Spinal cord (tissue), 10 donors: ENCODE measurements around the gene UBE2D1. TPM values are rescaled to one million over a fixed set of nuclear protein-coding genes. Genes with fewer than 3 reads are reported as not detected.

Source experiments
- DNase-seq, 6 donors: peaks; one replicate each; pipeline versions ENCODE4 v3.0.0 to v3.0.0-alpha.2; 2013 to 2015; ENCODE audit warnings: low spot score in 6 of 6, low read depth in 4 of 6
- H3K27ac ChIP-seq: one replicate; pipeline ENCODE4 v1.5.1; 2013; ENCODE audit warnings: low read depth, low read length, control low read depth
- H3K27me3 ChIP-seq: one replicate; pipeline ENCODE4 v1.6.1; 2013; ENCODE audit warnings: low read length; ENCODE audit not compliant: control insufficient read depth, insufficient read depth
- H3K36me3 ChIP-seq: one replicate; pipeline ENCODE4 v1.6.1; 2013; ENCODE audit warnings: low read length; ENCODE audit not compliant: control insufficient read depth, insufficient read depth
- H3K4me1 ChIP-seq: one replicate; pipeline ENCODE4 v1.6.1; 2013; ENCODE audit warnings: low read length; ENCODE audit not compliant: control insufficient read depth, insufficient read depth
- H3K4me3 ChIP-seq: one replicate; pipeline ENCODE4 v1.5.1; 2013; ENCODE audit warnings: low read depth, low read length, control low read depth
- H3K9me3 ChIP-seq: one replicate; pipeline ENCODE4 v1.6.1; 2013; ENCODE audit warnings: low read length; ENCODE audit not compliant: control insufficient read depth, insufficient read depth
- WGBS: methylation state at CpG from one replicate; pipeline ENCODE4 v1.1.5; 2013; ENCODE audit warnings: missing lambda C conversion rate; ENCODE audit not compliant: insufficient coverage; 5-methylcytosine and 5-hydroxymethylcytosine counted together
- polyA plus RNA-seq, 2 donors: library from polyadenylated mRNA; unstranded; fragments of 120-200 nt; gene quantifications; one replicate each; pipeline ENCODE4 v1.2.1, GENCODE V29; 2013; ENCODE audit not compliant: insufficient read length in 2 of 2
- total RNA-seq, 2 donors: library from RNA; depleted of rRNA in 1 of 2; stranded (reverse); fragments of 120-200 nt in 1 of 2; fragments of >200 nt in 1 of 2; gene quantifications; one replicate each; pipeline versions ENCODE4 v1.2.3 to v1.2.4, GENCODE V29; 2013 to 2014
- donor health status: healthy.

UBE2D1 gene
- total and polyA plus RNA-seq, 4 donors: 12.0 to 43.8 (median 34.0) TPM

DNA sequence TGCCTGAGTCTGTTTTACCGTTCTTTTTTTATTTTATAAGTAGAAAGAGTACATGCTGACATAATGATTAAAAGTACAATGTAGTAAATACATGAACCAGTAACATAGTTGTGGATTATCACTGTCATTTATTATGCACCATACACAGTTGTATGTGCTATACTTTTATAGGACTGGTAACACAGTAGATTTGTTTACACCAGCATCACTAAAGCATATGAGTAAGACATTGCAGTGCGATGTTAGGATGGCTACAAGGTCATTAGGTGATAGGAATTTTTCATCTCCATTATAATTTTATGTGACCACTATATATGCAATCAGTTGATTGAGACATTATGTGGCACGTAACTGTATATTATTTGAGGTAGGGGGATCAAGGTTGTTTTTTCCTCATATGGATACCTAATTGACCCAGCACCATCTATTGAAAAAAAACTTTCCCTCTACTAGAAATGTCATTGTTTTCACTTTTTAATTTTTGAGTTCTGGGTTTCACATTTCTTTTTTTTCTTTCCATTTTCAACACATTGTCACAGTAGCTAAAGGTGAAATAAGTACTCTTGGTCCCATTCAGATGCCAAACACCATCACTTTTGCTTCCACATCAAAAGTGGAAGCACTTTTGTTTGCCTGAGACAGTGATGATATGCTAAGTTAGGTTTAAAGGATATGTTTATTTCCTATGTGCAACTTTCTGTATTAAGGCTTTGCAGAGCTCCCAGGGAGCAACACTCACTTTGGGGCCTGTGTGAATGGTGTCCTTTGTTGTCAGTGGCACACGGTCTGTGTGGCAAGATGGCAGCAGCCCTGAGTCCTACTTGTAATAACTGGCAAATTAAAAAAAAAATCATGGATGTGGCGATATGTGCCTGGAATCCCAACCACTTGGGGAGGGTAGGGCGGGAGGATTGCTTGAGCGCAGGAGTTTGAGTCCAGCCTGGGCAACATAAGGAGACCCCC, 17.1 kb downstream of the UBE2D1 start:
- Histone ChIP-seq H3K4me1 (peaks cover 2% of the 10 kb centered on the region), H3K4me3 (no peak overlapping the region), H3K27ac (no peak overlapping the region), H3K9me3 (no peaks in the 10 kb centered on the region), H3K27me3 (no peaks in the 10 kb centered on the region), H3K36me3 (no peaks in the 10 kb centered on the region)
- WGBS: 38% methylated on average over 1 of the region's 7 CpGs
- DNase-seq: no peak

DNA sequence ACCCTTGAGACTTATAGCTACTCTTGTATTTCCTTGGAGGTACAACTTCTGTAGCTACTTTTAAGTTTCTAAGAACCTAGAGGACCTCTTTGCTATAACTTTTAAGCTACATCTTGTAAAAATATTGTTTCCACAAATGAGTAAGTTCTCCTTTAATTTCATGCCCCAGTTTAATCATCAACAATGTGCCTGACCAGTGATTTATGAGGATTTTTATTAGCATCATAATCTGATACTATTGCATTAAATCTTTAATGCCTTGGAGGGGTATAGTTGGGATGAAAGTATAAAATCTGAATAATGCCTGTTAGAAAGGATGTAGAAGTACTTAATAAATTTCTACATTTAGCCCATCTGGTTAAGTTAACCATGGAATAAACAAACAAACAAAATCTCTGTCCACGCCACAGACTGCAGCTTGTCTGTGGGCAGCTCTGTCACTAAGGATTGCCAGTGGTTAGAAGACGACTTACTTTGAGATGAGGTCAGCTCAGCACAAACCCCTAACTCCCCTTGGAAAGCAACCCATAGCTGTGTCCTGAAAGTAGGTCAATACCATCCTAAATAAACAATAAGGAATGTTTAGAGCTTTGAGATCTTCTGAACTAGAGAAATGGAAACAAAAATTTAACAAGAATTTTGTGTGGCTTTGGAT, 18.3 kb downstream of the UBE2D1 start:
- H3K27ac ChIP-seq: no peak overlapping the region
- WGBS: no CpG with 5 or more reads among the region's 2 CpGs
- H3K27me3 ChIP-seq: no peaks in the 10 kb centered on the region
- H3K9me3 ChIP-seq: no peaks in the 10 kb centered on the region
- DNase-seq: no peak
- no peak overlapping the region for H3K4me3 ChIP-seq
- no peaks in the 10 kb centered on the region for H3K36me3 ChIP-seq
- H3K4me1 ChIP-seq: peaks cover 2% of the 10 kb centered on the region

DNA sequence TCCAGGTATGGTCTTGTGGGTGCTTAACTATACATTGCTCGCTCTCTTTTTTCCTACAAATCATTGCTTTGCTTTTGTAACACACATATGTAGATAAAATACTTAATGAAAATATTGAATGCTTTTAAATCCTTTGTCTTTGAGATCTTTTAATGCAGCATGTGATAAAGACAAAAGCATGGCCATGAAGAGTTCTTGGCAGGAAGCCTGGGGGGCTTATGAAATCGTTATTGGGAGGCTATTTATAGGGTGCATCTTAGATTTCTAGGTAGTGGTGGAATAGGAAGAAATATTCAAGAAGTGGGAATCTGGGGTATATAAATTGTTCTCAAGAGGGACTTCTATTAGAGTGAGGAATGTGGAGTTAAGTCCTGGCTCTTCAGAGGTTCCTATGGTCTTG, 21.9 kb downstream of the UBE2D1 start:
- Histone ChIP-seq H3K4me1 (peaks cover 2% of the 10 kb centered on the region), H3K4me3 (no peak overlapping the region), H3K27ac (no peak overlapping the region), H3K9me3 (no peaks in the 10 kb centered on the region), H3K27me3 (no peaks in the 10 kb centered on the region), H3K36me3 (no peaks in the 10 kb centered on the region)
- WGBS: 25% methylated on average over 1 of the region's 2 CpGs
- no peak for DNase-seq

DNA sequence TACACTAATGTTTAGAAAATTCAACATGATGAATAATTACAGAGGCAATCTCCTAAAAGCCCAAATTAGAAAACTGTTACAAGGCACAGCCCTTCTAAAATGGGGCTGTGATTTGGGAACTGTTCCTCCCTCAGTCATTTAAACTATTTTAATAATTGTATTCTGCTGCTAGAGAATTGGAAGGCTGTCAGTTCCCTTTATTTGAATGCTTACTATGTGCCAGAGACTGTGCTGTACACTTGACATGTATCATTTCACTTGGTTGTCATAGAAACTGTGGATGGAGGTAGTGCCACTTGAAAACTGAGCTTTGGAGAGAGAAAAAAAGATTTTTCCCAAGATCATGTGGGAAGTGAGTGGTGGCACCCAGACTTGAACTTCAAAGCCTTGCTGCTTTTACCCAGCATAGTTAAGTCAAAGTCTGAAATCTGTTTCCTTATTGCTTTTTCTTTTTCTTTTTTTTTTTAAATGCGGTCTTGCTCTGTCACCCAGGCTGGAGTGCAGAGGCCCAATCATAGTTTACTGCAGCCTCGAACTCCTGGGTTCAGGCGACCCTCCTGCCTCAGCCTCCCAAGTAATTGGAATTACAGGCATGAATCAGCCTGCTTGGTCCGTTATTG, 23.6 kb downstream of the UBE2D1 start:
- no peak overlapping the region for H3K27ac ChIP-seq
- no peak overlapping the region for H3K4me3 ChIP-seq
- no peaks in the 10 kb centered on the region for H3K9me3 ChIP-seq
- WGBS: no CpG with 5 or more reads among the region's 4 CpGs
- no peak for DNase-seq
- H3K36me3 ChIP-seq: no peaks in the 10 kb centered on the region
- no peaks in the 10 kb centered on the region for H3K4me1 ChIP-seq
- H3K27me3 ChIP-seq: no peaks in the 10 kb centered on the region

DNA sequence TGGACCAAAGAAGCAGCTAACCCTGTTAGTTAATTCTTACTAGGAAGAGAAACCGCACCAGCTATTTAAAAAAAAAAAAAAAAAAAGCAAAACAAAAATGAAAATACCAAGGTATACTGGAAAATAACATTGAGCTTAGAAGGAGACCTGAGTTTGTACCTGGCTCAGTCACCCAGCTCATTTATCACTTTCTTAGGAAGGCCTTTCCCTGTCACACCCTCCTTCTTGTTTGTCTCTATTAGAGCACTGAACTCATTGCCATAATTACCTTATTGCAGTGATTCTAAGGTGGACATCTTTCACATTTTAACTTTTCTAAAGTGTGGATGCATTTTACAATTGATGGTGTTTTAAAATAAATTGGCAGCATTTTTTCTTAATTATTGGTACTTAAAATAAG, 24.1 kb downstream of the UBE2D1 start:
- WGBS: no CpG with 5 or more reads among the region's 1 CpG
- Histone ChIP-seq H3K36me3 (no peaks in the 10 kb centered on the region), H3K4me1 (no peaks in the 10 kb centered on the region)

DNA sequence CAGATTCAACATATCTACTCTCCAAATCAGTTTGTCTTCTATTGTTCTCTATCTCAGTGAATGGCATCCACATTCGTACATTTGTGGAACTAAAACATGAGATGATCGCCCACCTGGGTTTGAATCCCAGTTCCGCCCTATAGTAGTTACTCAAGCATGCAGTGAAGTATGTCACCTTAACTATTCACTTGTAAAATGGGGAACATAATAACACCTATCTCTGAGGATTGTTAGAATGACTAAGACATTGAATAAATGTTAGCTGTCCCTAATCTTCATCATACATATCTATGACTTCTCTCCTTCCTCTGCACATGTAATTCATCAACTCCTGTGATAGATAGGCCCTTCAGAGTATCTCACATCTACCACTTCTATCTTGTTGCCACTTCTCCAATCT, 24.7 kb downstream of the UBE2D1 start:
- H3K4me3 ChIP-seq: no peak overlapping the region
- DNase-seq: no peak
- no peaks in the 10 kb centered on the region for H3K4me1 ChIP-seq
- no CpG with 5 or more reads among the region's 3 CpGs for WGBS
- no peak overlapping the region for H3K27ac ChIP-seq
- H3K27me3 ChIP-seq: no peaks in the 10 kb centered on the region
- no peaks in the 10 kb centered on the region for H3K36me3 ChIP-seq
- H3K9me3 ChIP-seq: no peaks in the 10 kb centered on the region

More for the DNA sequence above, 24.1 kb downstream of the UBE2D1 start:
- no peaks in the 10 kb centered on the region for H3K27me3 ChIP-seq
- no peaks in the 10 kb centered on the region for H3K9me3 ChIP-seq
- H3K4me3 ChIP-seq: no peak overlapping the region
- H3K27ac ChIP-seq: no peak overlapping the region
- DNase-seq: no peak

DNA sequence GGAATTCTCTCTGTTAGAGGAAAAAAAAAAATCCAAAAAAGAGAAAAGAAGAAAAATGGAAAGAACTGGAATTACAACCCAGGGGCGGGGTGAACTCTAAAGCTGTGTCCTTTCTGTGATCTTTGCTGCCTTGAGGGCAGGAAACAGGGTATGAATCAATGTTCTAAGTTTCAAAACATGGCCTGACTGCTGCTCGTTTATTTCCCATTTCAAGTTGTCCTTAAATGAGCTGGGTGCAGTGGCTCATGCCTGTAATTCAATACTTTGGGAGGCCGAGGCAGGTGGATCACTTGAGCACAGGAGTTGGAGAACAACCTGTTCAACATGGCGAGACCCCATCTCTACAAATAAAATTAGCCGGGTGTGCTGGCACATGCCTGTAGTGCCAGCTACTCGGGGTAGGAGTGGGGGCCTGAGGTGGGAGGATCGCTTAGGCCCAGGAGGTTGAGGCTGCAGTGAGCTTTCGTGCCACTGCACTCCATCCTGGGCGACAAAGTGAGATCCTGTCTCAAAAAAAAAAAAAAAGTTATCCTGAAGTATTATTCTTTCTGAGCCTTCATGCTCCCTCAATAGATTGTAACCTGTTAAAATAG, 25.7 kb downstream of the UBE2D1 start:
- Histone ChIP-seq H3K27ac (no peak overlapping the region), H3K9me3 (no peaks in the 10 kb centered on the region), H3K36me3 (no peaks in the 10 kb centered on the region), H3K4me1 (no peaks in the 10 kb centered on the region), H3K27me3 (no peaks in the 10 kb centered on the region), H3K4me3 (no peak overlapping the region)
- no peak for DNase-seq
- 89% methylated on average over 4 of the region's 9 CpGs for WGBS

DNA sequence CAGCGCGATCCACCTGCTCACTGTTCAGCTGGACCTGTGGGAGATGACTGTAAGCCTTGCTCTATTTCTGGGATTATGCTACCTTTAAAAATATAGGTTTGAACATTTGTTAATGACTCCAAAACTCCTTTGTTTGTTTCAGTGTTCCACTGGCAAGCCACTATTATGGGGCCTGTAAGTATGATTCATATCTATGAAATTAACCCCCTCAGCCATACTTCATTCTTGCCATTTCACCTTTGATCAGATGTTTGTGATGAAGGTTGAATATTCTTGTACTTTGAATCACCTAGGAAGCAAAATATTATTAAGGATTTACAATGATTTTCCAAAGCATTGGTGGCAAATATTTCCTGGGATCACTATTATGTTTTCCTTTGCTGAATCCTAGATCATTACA, 26.5 kb downstream of the UBE2D1 start:
- H3K27me3 ChIP-seq: no peaks in the 10 kb centered on the region
- H3K9me3 ChIP-seq: no peaks in the 10 kb centered on the region
- no peak overlapping the region for H3K27ac ChIP-seq
- H3K36me3 ChIP-seq: no peaks in the 10 kb centered on the region
- no peak for DNase-seq
- no CpG with 5 or more reads among the region's 2 CpGs for WGBS
- H3K4me1 ChIP-seq: no peaks in the 10 kb centered on the region
- no peak overlapping the region for H3K4me3 ChIP-seq

DNA sequence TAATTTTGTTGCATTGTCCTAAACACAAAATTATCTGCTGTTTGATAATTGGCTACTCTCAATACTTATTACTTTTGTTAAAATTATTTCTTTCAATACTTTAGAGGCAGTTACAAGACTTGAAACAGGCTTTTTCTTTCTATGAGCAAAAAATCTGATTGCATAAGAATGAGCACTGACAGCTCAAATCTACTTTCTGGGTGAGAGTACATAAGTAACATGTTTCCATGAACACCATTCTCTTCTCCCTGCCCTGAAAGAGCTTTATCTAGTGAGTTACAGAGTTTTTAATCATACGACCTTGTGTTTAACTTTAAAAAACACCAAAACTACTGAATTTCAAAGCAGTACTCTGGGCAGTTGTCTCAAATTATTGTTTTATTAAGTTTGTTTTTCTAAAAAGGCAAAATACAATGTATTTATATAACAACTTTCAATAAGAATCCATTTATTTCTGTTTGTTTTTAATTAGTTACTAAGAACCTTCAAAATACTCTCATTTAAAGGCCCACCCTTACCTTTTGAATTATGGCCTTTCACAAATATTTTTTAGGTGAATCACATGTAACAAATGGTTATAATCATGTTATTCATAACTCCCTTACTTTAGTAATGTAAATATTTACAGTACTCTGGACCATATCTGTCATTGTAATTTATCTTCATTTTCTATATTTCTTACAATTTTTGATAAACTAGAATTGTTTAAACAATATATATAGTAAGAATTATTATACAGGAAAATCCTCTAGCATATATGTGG, 27.4 kb downstream of the UBE2D1 start:
- Histone ChIP-seq H3K27ac (no peak overlapping the region), H3K4me3 (no peak overlapping the region), H3K9me3 (no peaks in the 10 kb centered on the region), H3K4me1 (no peaks in the 10 kb centered on the region), H3K27me3 (no peaks in the 10 kb centered on the region), H3K36me3 (no peaks in the 10 kb centered on the region)
- no peak for DNase-seq
- no CpG with 5 or more reads among the region's 1 CpG for WGBS
